KMS-11 (cell line): ENCODE data around the gene SPC24.
A peak's percentile ranks its signal among the peaks of the same experiment; 100 is the strongest.

Source experiments
- H2AFZ ChIP-seq: fragments of 200-600 bp; sonication (generic); 2 replicates; pipeline ENCODE4 v1.6.1; 2016; ENCODE audit warnings: antibody characterized with exemption, mixed run types, low read depth
- H3K27ac ChIP-seq: fragments of 200-600 bp; sonication (generic); 2 replicates; pipeline ENCODE4 v1.6.1; 2016; ENCODE audit warnings: mild to moderate bottlenecking, mixed run types
- H3K27me3 ChIP-seq: fragments of 200-600 bp; sonication (generic); 2 replicates; pipeline ENCODE4 v1.6.1; 2017; ENCODE audit warnings: mild to moderate bottlenecking, low read depth, mixed run types, moderate library complexity; ENCODE audit not compliant: insufficient read depth
- H3K36me3 ChIP-seq: fragments of 200-600 bp; sonication (generic); 2 replicates; pipeline ENCODE4 v1.6.1; 2017; ENCODE audit warnings: mild to moderate bottlenecking, mixed run types; ENCODE audit not compliant: insufficient read depth
- H3K4me1 ChIP-seq: fragments of 200-600 bp; sonication (generic); 2 replicates; pipeline ENCODE4 v1.6.1; 2016; ENCODE audit warnings: mild to moderate bottlenecking, low read depth, mixed run types; ENCODE audit not compliant: poor library complexity, severe bottlenecking
- H3K4me2 ChIP-seq: fragments of 200-600 bp; sonication (generic); 2 replicates; pipeline ENCODE4 v1.7.0; 2016; ENCODE audit warnings: mild to moderate bottlenecking, mixed run types
- H3K4me3 ChIP-seq: fragments of 200-600 bp; sonication (generic); IDR thresholded peaks from 2 replicates; pipeline ENCODE4 v1.6.1; 2017; ENCODE audit warnings: low read depth, low read length, mixed read lengths; ENCODE audit not compliant: insufficient read depth
- H3K79me2 ChIP-seq: fragments of 200-600 bp; sonication (generic); 2 replicates; pipeline ENCODE4 v1.6.1; 2016; ENCODE audit warnings: low read depth, mixed run types; ENCODE audit not compliant: insufficient read depth
- H3K9ac ChIP-seq: fragments of 200-600 bp; sonication (generic); 2 replicates; pipeline ENCODE4 v1.6.1; 2016; ENCODE audit warnings: mild to moderate bottlenecking, mixed run types
- H4K20me1 ChIP-seq: fragments of 200-600 bp; sonication (generic); 2 replicates; pipeline ENCODE4 v1.6.1; 2016; ENCODE audit warnings: mild to moderate bottlenecking, mixed run types; ENCODE audit not compliant: insufficient read depth
- TF ChIP-seq, protein P1 (sequence below): fragments of 200-600 bp; sonication (generic); conservative IDR thresholded peaks from 2 replicates; pipeline ENCODE4 v1.6.1; 2017; ENCODE audit warnings: low read depth, mild to moderate bottlenecking, antibody characterized with exemption, low read length, moderate library complexity, mixed read lengths

The SPC24 gene

DNA sequence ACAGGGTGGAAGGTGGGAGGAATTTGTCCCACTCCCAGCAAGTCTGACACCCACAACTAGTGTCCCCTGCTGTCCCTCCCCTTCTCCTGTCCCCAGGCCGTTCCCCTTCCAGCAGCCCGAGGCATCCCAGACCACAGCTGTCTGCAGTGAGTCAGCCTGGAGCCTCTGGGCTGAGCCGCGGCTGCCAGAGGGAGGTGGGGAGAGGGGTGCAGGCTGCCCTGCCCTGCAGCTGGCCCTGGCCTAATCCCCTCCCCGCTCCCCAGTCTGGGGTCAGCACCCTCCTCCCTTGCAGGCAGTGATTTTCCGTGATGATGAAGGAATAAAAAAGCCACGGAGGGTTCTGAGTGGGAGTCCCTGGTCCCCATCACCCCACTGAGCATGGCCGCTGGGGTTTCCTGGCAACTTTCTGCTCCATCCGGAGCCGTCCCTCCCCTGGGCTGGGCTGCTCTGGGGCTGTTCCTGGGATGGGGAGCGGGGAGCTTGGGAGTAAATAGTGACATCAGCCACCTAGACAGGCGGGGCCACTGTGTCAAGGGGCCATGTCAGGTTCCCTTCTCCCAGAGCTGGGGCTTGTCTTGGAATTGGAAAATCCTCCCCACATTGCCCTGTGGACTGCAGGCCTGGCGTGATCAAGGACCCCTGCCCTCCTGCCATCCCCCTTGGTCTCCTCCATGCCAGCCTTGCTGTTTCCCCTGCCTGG, 16.8 kb downstream of the SPC24 start:
- H4K20me1 ChIP-seq: no peaks in the 10 kb centered on the region
- no peak overlapping the region for H3K9ac ChIP-seq
- no peaks in the 10 kb centered on the region for H3K79me2 ChIP-seq
- H3K4me2 ChIP-seq: no peak overlapping the region
- H3K36me3 ChIP-seq: no peaks in the 10 kb centered on the region
- H3K4me1 ChIP-seq: peaks cover 9% of the 10 kb centered on the region
- no peak overlapping the region for H3K27ac ChIP-seq
- H2AFZ ChIP-seq: no peak overlapping the region
- H3K4me3 ChIP-seq: no peak overlapping the region
- H3K27me3 ChIP-seq: no peaks in the 10 kb centered on the region
- TF ChIP-seq, protein P1, sequence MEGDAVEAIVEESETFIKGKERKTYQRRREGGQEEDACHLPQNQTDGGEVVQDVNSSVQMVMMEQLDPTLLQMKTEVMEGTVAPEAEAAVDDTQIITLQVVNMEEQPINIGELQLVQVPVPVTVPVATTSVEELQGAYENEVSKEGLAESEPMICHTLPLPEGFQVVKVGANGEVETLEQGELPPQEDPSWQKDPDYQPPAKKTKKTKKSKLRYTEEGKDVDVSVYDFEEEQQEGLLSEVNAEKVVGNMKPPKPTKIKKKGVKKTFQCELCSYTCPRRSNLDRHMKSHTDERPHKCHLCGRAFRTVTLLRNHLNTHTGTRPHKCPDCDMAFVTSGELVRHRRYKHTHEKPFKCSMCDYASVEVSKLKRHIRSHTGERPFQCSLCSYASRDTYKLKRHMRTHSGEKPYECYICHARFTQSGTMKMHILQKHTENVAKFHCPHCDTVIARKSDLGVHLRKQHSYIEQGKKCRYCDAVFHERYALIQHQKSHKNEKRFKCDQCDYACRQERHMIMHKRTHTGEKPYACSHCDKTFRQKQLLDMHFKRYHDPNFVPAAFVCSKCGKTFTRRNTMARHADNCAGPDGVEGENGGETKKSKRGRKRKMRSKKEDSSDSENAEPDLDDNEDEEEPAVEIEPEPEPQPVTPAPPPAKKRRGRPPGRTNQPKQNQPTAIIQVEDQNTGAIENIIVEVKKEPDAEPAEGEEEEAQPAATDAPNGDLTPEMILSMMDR: no peak

DNA sequence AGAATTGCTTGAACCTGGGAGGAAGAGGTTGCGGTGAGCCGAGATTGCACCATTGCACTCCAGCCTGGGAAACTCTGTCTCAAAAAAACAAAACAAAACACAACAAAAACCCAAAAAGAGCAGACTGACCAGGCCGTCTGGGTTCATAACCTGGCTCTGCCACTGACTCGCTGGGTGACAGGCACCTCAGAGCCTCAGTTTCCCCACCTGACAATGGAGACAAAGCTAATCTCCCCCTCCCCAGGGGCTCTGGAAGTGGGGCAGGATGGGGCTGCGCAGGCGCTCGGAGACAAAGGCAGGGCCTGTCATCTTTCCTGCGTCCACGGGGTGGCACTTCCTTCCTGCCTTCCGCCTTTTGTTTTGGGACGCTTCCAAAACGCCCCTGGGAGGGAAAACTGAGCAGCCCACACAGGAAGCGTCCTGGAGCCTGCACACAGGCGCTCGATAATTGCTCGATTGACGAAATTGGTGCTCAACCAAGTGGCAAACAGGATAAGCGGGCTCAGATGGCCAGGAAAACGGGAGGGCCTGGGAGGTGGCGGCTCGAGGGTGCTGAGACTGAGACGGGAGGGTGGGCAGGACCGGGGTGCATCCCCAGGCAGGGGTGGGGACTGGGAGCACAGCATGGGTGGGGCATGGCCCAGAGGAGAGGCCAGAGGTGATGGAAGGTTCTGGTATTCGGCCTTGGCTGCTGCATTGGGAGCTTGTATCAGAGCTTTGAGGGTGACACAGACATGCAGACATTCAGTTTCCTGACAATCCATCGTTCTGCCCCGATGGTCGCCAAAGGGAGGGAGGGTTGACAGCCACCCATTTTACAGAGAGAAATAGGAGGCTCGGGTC, 17.8 kb downstream of the SPC24 start:
- H4K20me1 ChIP-seq: no peaks in the 10 kb centered on the region
- no peaks in the 10 kb centered on the region for H3K79me2 ChIP-seq
- no peaks in the 10 kb centered on the region for H3K36me3 ChIP-seq
- TF ChIP-seq, protein P1: peak; percentile 63
- peak overlapping the region; percentile 26; the same call in 1 of the 2 replicates for H3K9ac ChIP-seq
- peak overlapping the region; percentile 80 for H2AFZ ChIP-seq
- H3K4me2 ChIP-seq: peak overlapping the region; percentile 88
- peaks cover 9% of the 10 kb centered on the region for H3K4me1 ChIP-seq
- no peak overlapping the region for H3K27ac ChIP-seq
- H3K27me3 ChIP-seq: no peaks in the 10 kb centered on the region
- H3K4me3 ChIP-seq: no peak overlapping the region

DNA sequence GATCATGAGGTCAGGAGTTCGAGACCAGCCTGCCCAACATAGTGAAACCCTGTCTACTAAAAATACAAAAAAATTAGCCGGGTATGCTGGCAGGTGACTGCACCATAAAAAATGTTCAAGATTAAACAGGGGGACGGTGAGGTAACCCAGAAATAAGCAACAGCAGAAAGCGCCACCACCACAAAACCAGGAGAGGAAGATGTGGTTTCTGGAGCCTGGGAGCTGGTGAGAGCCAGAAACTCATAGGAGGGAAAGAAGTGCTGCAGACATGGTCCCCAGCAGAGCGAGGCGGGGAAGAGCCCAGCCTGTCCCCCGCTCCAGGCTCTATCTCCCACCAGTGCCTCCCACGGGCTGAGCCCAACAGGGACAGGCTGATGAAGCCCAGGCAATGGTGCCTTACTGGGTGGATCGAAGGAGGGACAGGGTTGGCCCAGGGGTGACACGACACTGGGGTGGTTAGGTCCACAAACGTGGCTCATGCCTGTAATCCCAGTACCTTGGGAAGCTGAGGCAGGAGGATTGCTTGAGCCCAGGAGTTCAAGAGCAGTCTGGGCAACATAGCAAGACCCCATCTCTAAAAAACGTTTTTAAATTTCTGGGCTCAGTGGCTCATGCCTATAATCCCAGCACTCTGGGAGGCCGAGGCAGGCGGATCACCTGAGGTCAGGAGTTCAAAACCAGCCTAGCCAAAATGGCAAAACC, 19.0 kb downstream of the SPC24 start:
- Histone ChIP-seq H3K79me2 (no peaks in the 10 kb centered on the region), H2AFZ (no peak overlapping the region), H4K20me1 (no peaks in the 10 kb centered on the region), H3K27ac (no peak overlapping the region), H3K9ac (no peak overlapping the region), H3K4me1 (peaks cover 9% of the 10 kb centered on the region), H3K27me3 (no peaks in the 10 kb centered on the region), H3K4me2 (no peak overlapping the region), H3K4me3 (no peak overlapping the region), H3K36me3 (peaks cover 4% of the 10 kb centered on the region; the same call in 1 of the 2 replicates)
- TF ChIP-seq, protein P1: no peak

DNA sequence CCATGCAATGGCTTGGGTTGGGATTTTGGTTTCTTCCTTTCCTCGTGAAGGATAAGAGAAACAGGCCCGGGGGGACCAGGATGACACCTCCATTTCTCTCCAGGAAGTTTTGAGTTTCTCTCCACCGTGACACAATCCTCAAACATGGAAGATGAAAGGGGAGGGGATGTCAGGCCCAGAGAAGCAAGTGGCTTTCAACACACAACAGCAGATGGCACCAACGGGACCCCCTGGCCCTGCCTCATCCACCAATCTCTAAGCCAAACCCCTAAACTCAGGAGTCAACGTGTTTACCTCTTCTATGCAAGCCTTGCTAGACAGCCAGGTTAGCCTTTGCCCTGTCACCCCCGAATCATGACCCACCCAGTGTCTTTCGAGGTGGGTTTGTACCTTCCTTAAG, 24.1 kb downstream of the SPC24 start:
- H3K27ac ChIP-seq: no peak overlapping the region
- H3K27me3 ChIP-seq: no peaks in the 10 kb centered on the region
- H3K4me2 ChIP-seq: no peak overlapping the region
- no peaks in the 10 kb centered on the region for H3K4me1 ChIP-seq
- no peaks in the 10 kb centered on the region for H4K20me1 ChIP-seq
- no peak overlapping the region for H3K9ac ChIP-seq
- H3K4me3 ChIP-seq: no peak overlapping the region
- no peak overlapping the region for H2AFZ ChIP-seq
- H3K36me3 ChIP-seq: peaks cover 19% of the 10 kb centered on the region; the same call in 1 of the 2 replicates
- TF ChIP-seq, protein P1: no peak
- no peaks in the 10 kb centered on the region for H3K79me2 ChIP-seq
